ENCODE data around the gene DDC. TPM values are rescaled to one million over a fixed set of nuclear protein-coding genes. Genes with fewer than 3 reads are reported as not detected.

DDC gene
- total and polyA plus RNA-seq, 2 donors (not counting 3 experiments of a cell fraction or from before 2014, with no cell fraction given) = not detected

- Histone ChIP-seq H3K27me3 (ENCODE audit: control insufficient read depth in 2 of 2, insufficient read depth in 2 of 2, low read length in 2 of 2) (no peaks in the 10 kb centered on the region), H3K4me3 (replicated peaks in 1 of 3; ENCODE audit: insufficient read depth in 1 of 3, low read depth in 1 of 3, low read length in 3 of 3) (no peak overlapping the region), H4K20me1 (replicated peaks; ENCODE audit: control insufficient read depth, extremely low read depth, insufficient read depth, low read length) (no peaks in the 10 kb centered on the region), H2AFZ (ENCODE audit: low read depth, low read length) (no peak overlapping the region), H3K4me2 (ENCODE audit: insufficient read depth, low read length) (no peak overlapping the region), H3K9ac (replicated peaks; ENCODE audit: extremely low read depth, insufficient read depth, low read length) (no peak overlapping the region), H3K9me1 (replicated peaks; ENCODE audit: control insufficient read depth, extremely low read depth, insufficient read depth, low read length) (no peaks in the 10 kb centered on the region), H3K9me3 (replicated peaks; ENCODE audit: control insufficient read depth, insufficient read depth, low read length) (no peaks in the 10 kb centered on the region), H3K36me3 (ENCODE audit: control insufficient read depth in 2 of 2, extremely low read depth in 1 of 2, insufficient read depth in 2 of 2, low read length in 2 of 2) (peaks cover 22 to 49% of the 10 kb centered on the region in 2 experiments), H3K79me2 (ENCODE audit: control insufficient read depth, insufficient read depth, low read length) (no peaks in the 10 kb centered on the region), H3K4me1 (ENCODE audit: control insufficient read depth, extremely low read depth, insufficient read depth, low read length) (peaks cover 3% of the 10 kb centered on the region), H3K27ac (ENCODE audit: insufficient read depth, low read depth, low read length) (no peak overlapping the region)
- CTCF ChIA-PET = interaction anchor here (1.1 to 3.0 kb wide), 7 partner anchors 13 to 564 kb away, joined by 3 to 15 read pairs (median 4); no protein-coding TSS in a partner anchor
- dilution Hi-C loops (cut with MboI; ENCODE audit: extremely low pct_ligation_motif_present, low sequenced_read_pairs) = no loop called here
- no TSS peak for BruUV-seq (replicated peaks)
- POLR2A ChIA-PET = no interaction called here
- intact Hi-C loops (cut with micrococcal nuclease) = loop anchor here (5.0 kb wide), 1 partner anchor 546 kb away; no protein-coding TSS in a partner anchor
- TF ChIP-seq CTCF (IDR thresholded peaks at IDR 0.05; ENCODE audit: extremely low read depth in 1 of 2, insufficient read depth in 1 of 2, low read depth in 1 of 2, low read length in 2 of 2) = no peak
- TF ChIP-seq POLR2AphosphoS5 (IDR thresholded peaks at IDR 0.05; ENCODE audit: insufficient read depth, low read depth, low read length) = no peak
- TF ChIP-seq EZH2 (IDR thresholded peaks at IDR 0.05; ENCODE audit: borderline replicate concordance, low read depth, low read length, severe bottlenecking) = no peak
- no peak for TF ChIP-seq MAX (IDR thresholded peaks at IDR 0.05; ENCODE audit: insufficient read depth, insufficient read length)
- no peak for TF ChIP-seq MYC (IDR thresholded peaks at IDR 0.05; ENCODE audit: low read depth, low read length)
- DNase-seq (ENCODE audit: low read depth, low spot score) = no peak
- FAIRE-seq = no peak
Measured at GRCh38 chr7:50596484-50596883, 31.3 kb upstream of the DDC start.
